Smooth muscle cell (in vitro differentiated cells): ENCODE data around the gene NUP107. TPM values are rescaled to one million over a fixed set of nuclear protein-coding genes. Genes with fewer than 3 reads are reported as not detected.

Experiments used
- DNase-seq: peaks from one replicate; lab custom pipeline; 2025; ENCODE audit not compliant: unreplicated experiment; lab: John Stamatoyannopoulos, UW
- H2AFZ ChIP-seq: fragments of 200-600 bp; sonication (generic); 2 replicates; pipeline ENCODE4 v1.6.0; 2016; ENCODE audit warnings: antibody characterized with exemption, low read depth, mild to moderate bottlenecking
- H3F3A ChIP-seq: fragments of 200-600 bp; sonication (generic); 2 replicates; pipeline ENCODE4 v1.6.0; 2017; ENCODE audit warnings: antibody characterized with exemption, low read depth
- H3K27ac ChIP-seq: fragments of 200-600 bp; sonication (generic); 2 replicates; pipeline ENCODE4 v1.5.1; 2016; ENCODE audit warnings: low read depth, mild to moderate bottlenecking
- H3K27me3 ChIP-seq: fragments of 200-600 bp; sonication (generic); 2 replicates; pipeline ENCODE4 v1.6.1; 2016; ENCODE audit warnings: low read depth, mild to moderate bottlenecking
- H3K36me3 ChIP-seq: fragments of 200-600 bp; sonication (generic); 2 replicates; pipeline ENCODE4 v1.5.1; 2016; ENCODE audit warnings: low read depth
- H3K4me1 ChIP-seq: fragments of 200-600 bp; sonication (generic); 2 replicates; pipeline ENCODE4 v1.5.1; 2016; ENCODE audit warnings: low read depth
- H3K4me2 ChIP-seq: fragments of 200-600 bp; sonication (generic); 2 replicates; pipeline ENCODE4 v1.6.0; 2016; ENCODE audit warnings: mild to moderate bottlenecking
- H3K4me3 ChIP-seq: fragments of 200-600 bp; sonication (generic); 2 replicates; pipeline ENCODE4 v1.5.1; 2016; ENCODE audit warnings: mild to moderate bottlenecking
- H3K79me2 ChIP-seq: fragments of 200-600 bp; sonication (generic); 2 replicates; pipeline ENCODE4 v1.6.0; 2016; ENCODE audit warnings: low read depth, mild to moderate bottlenecking
- H3K9ac ChIP-seq: fragments of 200-600 bp; sonication (generic); 2 replicates; pipeline ENCODE4 v1.6.0; 2016; ENCODE audit warnings: low read depth
- H3K9me3 ChIP-seq: fragments of 200-600 bp; sonication (generic); replicated peaks from 2 replicates; pipeline ENCODE4 v1.5.1; 2016; ENCODE audit warnings: low read depth
- H4K20me1 ChIP-seq: fragments of 200-600 bp; sonication (generic); 2 replicates; pipeline ENCODE4 v1.6.0; 2016; ENCODE audit warnings: low read depth
- CTCF ChIP-seq: fragments of 200-600 bp; sonication (generic); IDR thresholded peaks from 2 replicates; pipeline ENCODE4 v1.5.1; 2017; ENCODE audit warnings: borderline replicate concordance, mild to moderate bottlenecking, antibody characterized with exemption; ENCODE audit not compliant: insufficient read depth, poor library complexity, severe bottlenecking
- WGBS: methylation state at CpG from one replicate; pipeline ENCODE4 v1.1.7; 2016; ENCODE audit warnings: low lambda C conversion rate; 5-methylcytosine and 5-hydroxymethylcytosine counted together
- polyA plus RNA-seq: library from polyadenylated mRNA; unstranded; fragments of >200 nt; fragmentation: Nextera tagmentation; extraction: Ambion mirVana; gene quantifications from 2 replicates; pipeline ENCODE4 v1.2.1, GENCODE V29; 2016
- total RNA-seq: library from RNA; depleted of rRNA; stranded (reverse); fragments of >200 nt; gene quantifications from 2 replicates; pipeline ENCODE4 v1.2.3, GENCODE V29; 2014

Gene NUP107
- total and polyA plus RNA-seq, 2 experiments from 2014 or later, result 39.9 to 51.1 TPM

- H3K4me2 ChIP-seq, result no peak overlapping the region
- no peak overlapping the region for H3K27ac ChIP-seq
- no peaks in the 10 kb centered on the region for H3K79me2 ChIP-seq
- H4K20me1 ChIP-seq, result no peaks in the 10 kb centered on the region
- TF ChIP-seq CTCF, result no peak
- WGBS, result 96% methylated on average over 8 of the region's 8 CpGs
- no peak overlapping the region for H2AFZ ChIP-seq
- no peak for DNase-seq
- no peaks in the 10 kb centered on the region for H3K27me3 ChIP-seq
- H3K9ac ChIP-seq, result no peak overlapping the region
- no peaks in the 10 kb centered on the region for H3F3A ChIP-seq
- no peak overlapping the region for H3K4me3 ChIP-seq
- H3K9me3 ChIP-seq, result no peaks in the 10 kb centered on the region
- H3K36me3 ChIP-seq, result no peaks in the 10 kb centered on the region
- no peaks in the 10 kb centered on the region for H3K4me1 ChIP-seq
Measured at GRCh38 chr12:68772714-68773113, 85.9 kb downstream of the NUP107 start.

- Histone ChIP-seq H3K36me3 (no peaks in the 10 kb centered on the region), H3K9me3 (no peaks in the 10 kb centered on the region), H3K79me2 (no peaks in the 10 kb centered on the region), H4K20me1 (no peaks in the 10 kb centered on the region), H2AFZ (no peak overlapping the region), H3K4me3 (no peak overlapping the region), H3K4me2 (no peak overlapping the region), H3K27ac (no peak overlapping the region), H3K9ac (no peak overlapping the region), H3K4me1 (no peaks in the 10 kb centered on the region), H3F3A (no peaks in the 10 kb centered on the region), H3K27me3 (no peaks in the 10 kb centered on the region)
- DNase-seq, result no peak
- no peak for TF ChIP-seq CTCF
- WGBS, result 93% methylated on average over 5 of the region's 5 CpGs
Measured at GRCh38 chr12:68773582-68773981, 86.8 kb downstream of the NUP107 start.

- Histone ChIP-seq H3K4me3 (no peak overlapping the region), H3K4me2 (no peak overlapping the region), H3K9me3 (no peaks in the 10 kb centered on the region), H4K20me1 (no peaks in the 10 kb centered on the region), H3K27me3 (no peaks in the 10 kb centered on the region), H2AFZ (no peak overlapping the region), H3K4me1 (no peaks in the 10 kb centered on the region), H3K27ac (no peak overlapping the region), H3K36me3 (no peaks in the 10 kb centered on the region), H3F3A (no peaks in the 10 kb centered on the region), H3K79me2 (no peaks in the 10 kb centered on the region), H3K9ac (no peak overlapping the region)
- TF ChIP-seq CTCF, result no peak
- WGBS, result 97% methylated on average over 7 of the region's 7 CpGs
- no peak for DNase-seq
Measured at GRCh38 chr12:68775121-68775630, 88.4 kb downstream of the NUP107 start.

GRCh38 chr12:68776976-68777610 lies 90.3 kb downstream of the NUP107 start:
- Histone ChIP-seq H3K4me2 (no peak overlapping the region), H3K9me3 (no peaks in the 10 kb centered on the region), H3K4me3 (no peak overlapping the region), H3K79me2 (no peaks in the 10 kb centered on the region), H3K4me1 (no peaks in the 10 kb centered on the region), H3K36me3 (no peaks in the 10 kb centered on the region), H4K20me1 (no peaks in the 10 kb centered on the region), H3K27me3 (no peaks in the 10 kb centered on the region), H3K9ac (no peak overlapping the region), H3F3A (no peaks in the 10 kb centered on the region), H3K27ac (no peak overlapping the region), H2AFZ (no peak overlapping the region)
- 83% methylated on average over 5 of the region's 5 CpGs for WGBS
- DNase-seq, result no peak
- TF ChIP-seq CTCF, result no peak
